B cell (primary cell): ENCODE measurements around the gene CDC26. TPM values are rescaled to one million over a fixed set of nuclear protein-coding genes. Genes with fewer than 3 reads are reported as not detected.

Experiments used
- ATAC-seq: fragments of 200-7000 bp; cut with Tn5 transposase; one replicate; pipeline ENCODE4 v1.10.0; 2021; ENCODE audit warnings: low read depth, mild to moderate bottlenecking, moderate number of reproducible peaks, moderate library complexity
- CTCF ChIA-PET: fragments of 350-600 bp; sonication (Branson Sonifier 250); formaldehyde crosslinking; loops from one replicate; lab custom pipeline; 2021; ENCODE audit warnings: antibody characterized with exemption, inconsistent platforms; lab: Charles Lee
- POLR2A ChIA-PET: fragments of 350-600 bp; sonication (Branson Sonifier 250); formaldehyde crosslinking; loops from one replicate; lab custom pipeline; 2021; ENCODE audit warnings: antibody characterized with exemption; lab: Charles Lee
- DNase-seq: peaks from one replicate; pipeline ENCODE4 v3.0.0; 2013
- H2AFZ ChIP-seq: 2 replicates; pipeline ENCODE4 v1.6.1; 2012; ENCODE audit warnings: mild to moderate bottlenecking, low read depth, low read length; ENCODE audit not compliant: insufficient read depth, poor library complexity, severe bottlenecking
- H3K27ac ChIP-seq, 2 donors: 1 replicate in 1 of 2; 2 replicates in 1 of 2; pipeline ENCODE4 v1.5.1; 2012 to 2013; ENCODE audit warnings: low read length in 2 of 2, mild to moderate bottlenecking in 2 of 2, moderate library complexity in 1 of 2
- H3K27me3 ChIP-seq, 4 experiments: fragments of 200-600 bp in 1 of 4; sonication (generic) in 1 of 4; replicated peaks in 1 of 4; 1 replicate in 2 of 4; 2 replicates in 2 of 4; pipeline versions ENCODE4 v1.6.1 to v1.7.0; 2013 to 2016; ENCODE audit warnings: low read length in 3 of 4, mild to moderate bottlenecking in 2 of 4, mixed read lengths in 1 of 4, moderate library complexity in 1 of 4; ENCODE audit not compliant: insufficient read depth in 4 of 4, control insufficient read depth in 3 of 4; ENCODE audit errors: control extremely low read depth in 1 of 4
- H3K36me3 ChIP-seq, 2 experiments: replicated peaks in 1 of 2; 1 replicate in 1 of 2; 2 replicates in 1 of 2; pipeline versions ENCODE4 v1.6.1 to v1.7.1; 2013; ENCODE audit warnings: low read length in 1 of 2; ENCODE audit not compliant: insufficient read depth in 2 of 2, control insufficient read depth in 1 of 2; ENCODE audit errors: control extremely low read depth in 1 of 2, extremely low read depth in 1 of 2
- H3K4me1 ChIP-seq, 2 donors: fragments of 200-600 bp in 1 of 2; sonication (generic) in 1 of 2; 1 replicate in 1 of 2; 2 replicates in 1 of 2; pipeline versions ENCODE4 v1.5.1 to v1.6.1; 2013 to 2017; ENCODE audit warnings: low read length in 2 of 2; ENCODE audit not compliant: control insufficient read depth in 2 of 2, insufficient read depth in 2 of 2
- H3K4me2 ChIP-seq: replicated peaks from 2 replicates; pipeline ENCODE3; 2012; ENCODE audit warnings: mild to moderate bottlenecking, low read depth, low read length; ENCODE audit not compliant: poor library complexity, severe bottlenecking
- H3K4me3 ChIP-seq, 5 experiments: fragments of 200-600 bp in 1 of 5; sonication (generic) in 1 of 5; 1 replicate in 3 of 5; 2 replicates in 2 of 5; pipeline versions ENCODE4 v1.5.1 to v1.7.0; 2011 to 2016; ENCODE audit warnings: low read length in 4 of 5, mild to moderate bottlenecking in 4 of 5, low read depth in 2 of 5, control low read depth in 1 of 5, moderate library complexity in 1 of 5; ENCODE audit not compliant: insufficient read depth in 1 of 5; ENCODE audit errors: control extremely low read depth in 1 of 5, extremely low read depth in 1 of 5
- H3K79me2 ChIP-seq: fragments of 200-600 bp; sonication (generic); one replicate; pipeline ENCODE4 v1.6.0; 2016; ENCODE audit warnings: low read length; ENCODE audit not compliant: control insufficient read depth, insufficient read depth
- H3K9ac ChIP-seq: fragments of 200-600 bp; sonication (generic); 2 replicates; pipeline ENCODE4 v1.6.1; 2017; ENCODE audit warnings: mild to moderate bottlenecking, low read length, moderate library complexity
- H3K9me3 ChIP-seq, 3 donors: one replicate each; pipeline versions ENCODE4 v1.6.1 to v1.7.1; 2013; ENCODE audit warnings: low read length in 2 of 3; ENCODE audit not compliant: control insufficient read depth in 2 of 3, insufficient read depth in 1 of 3; ENCODE audit errors: control extremely low read depth in 1 of 3
- H4K20me1 ChIP-seq: 2 replicates; pipeline ENCODE4 v1.6.0; 2012; ENCODE audit warnings: mild to moderate bottlenecking, low read length; ENCODE audit not compliant: insufficient read depth, control insufficient read depth, poor library complexity, severe bottlenecking
- H3K27ac Mint-ChIP-seq: one replicate; pipeline ENCODE4 v1.8.0; 2021; ENCODE audit warnings: mixed read lengths
- H3K27me3 Mint-ChIP-seq: one replicate; pipeline ENCODE4 v1.8.0; 2021; ENCODE audit warnings: mixed read lengths
- H3K4me1 Mint-ChIP-seq: one replicate; pipeline ENCODE4 v1.8.0; 2021; ENCODE audit warnings: mixed read lengths
- H3K4me3 Mint-ChIP-seq: one replicate; pipeline ENCODE4 v1.8.0; 2021; ENCODE audit warnings: mixed read lengths
- H3K9me3 Mint-ChIP-seq: one replicate; pipeline ENCODE4 v1.8.0; 2022; ENCODE audit warnings: mixed read lengths; ENCODE audit not compliant: insufficient read depth
- CTCF ChIP-seq: fragments of 200-600 bp; IDR thresholded peaks from one replicate; pipeline ENCODE4 v1.8.0; 2022; ENCODE audit warnings: antibody characterized with exemption, mild to moderate bottlenecking
- EZH2 ChIP-seq: IDR thresholded peaks from 2 replicates; pipeline ENCODE4 v1.6.1; 2012; ENCODE audit warnings: borderline replicate concordance, low read depth, mild to moderate bottlenecking, moderate library complexity, low read length; ENCODE audit not compliant: insufficient read depth, poor library complexity, severe bottlenecking
- WGBS: methylation state at CpG from one replicate; pipeline ENCODE4 v1.1.5; 2013; ENCODE audit warnings: missing lambda C conversion rate; ENCODE audit not compliant: insufficient coverage; 5-methylcytosine and 5-hydroxymethylcytosine counted together
- intact Hi-C: fragments of 100-400 bp; cut with micrococcal nuclease; formaldehyde crosslinking; loops from one replicate; pipeline ENCODE4 v1.10.0; 2022
- polyA plus RNA-seq: library from polyadenylated mRNA; depleted of rRNA; stranded (reverse); fragments of >200 nt; gene quantifications from 2 replicates; pipeline ENCODE4 v1.2.3, GENCODE V29; 2012
- total RNA-seq, 2 donors: library from RNA; stranded (reverse); fragments of 120-200 nt in 1 of 2; gene quantifications; 1 replicate in 1 of 2; 2 replicates in 1 of 2; pipeline versions ENCODE4 v1.2.3 to v1.2.4, GENCODE V29; 2013 to 2022

The CDC26 gene
- total and polyA plus RNA-seq, 2 donors (not counting 1 experiment from before 2014, with no cell fraction given): 14.8 to 32.9 TPM

- no peak for ATAC-seq
- intact Hi-C loops: no loop called here
- CTCF ChIA-PET: no interaction called here
Observed at GRCh38 chr9:113247640-113248039, 27.7 kb downstream of the CDC26 start.

GRCh38 chr9:113246928-113247327 lies 28.4 kb downstream of the CDC26 start:
- DNase-seq: no peak
- Histone ChIP-seq H4K20me1 (no peaks in the 10 kb centered on the region), H3K27me3 (no peaks in the 10 kb centered on the region), H3K4me1 (no peaks in the 10 kb centered on the region), H3K4me2 (no peak overlapping the region), H3K79me2 (no peaks in the 10 kb centered on the region), H3K36me3 (no peaks in the 10 kb centered on the region), H3K4me3 (no peak overlapping the region), H3K27ac (no peak overlapping the region), H3K9ac (no peak overlapping the region), H3K9me3 (peaks cover 0 to 4% (median 0%) of the 10 kb centered on the region in 3 donors), H2AFZ (no peak overlapping the region)
- Mint-ChIP-seq H3K4me3 (no peak overlapping the region), H3K27me3 (no peaks in the 10 kb centered on the region), H3K9me3 (peaks cover 3% of the 10 kb centered on the region), H3K27ac (no peak overlapping the region), H3K4me1 (peaks cover 6% of the 10 kb centered on the region)
- ChIA-PET CTCF (no interaction called here), POLR2A (no interaction called here)
- 80% methylated on average over 1 of the region's 6 CpGs for WGBS
- TF ChIP-seq EZH2: no peak
- no peak for TF ChIP-seq CTCF
- intact Hi-C loops: no loop called here
- no peak for ATAC-seq

More at GRCh38 chr9:113247640-113248039, 27.7 kb downstream of the CDC26 start:
- H3K36me3 ChIP-seq: no peaks in the 10 kb centered on the region
- H3K27ac Mint-ChIP-seq: no peak overlapping the region
- no peak for DNase-seq
- peaks cover 6% of the 10 kb centered on the region for H3K4me1 Mint-ChIP-seq
- H3K4me1 ChIP-seq: no peaks in the 10 kb centered on the region
- H3K4me2 ChIP-seq: no peak overlapping the region
- no peak overlapping the region for H3K4me3 ChIP-seq
- POLR2A ChIA-PET: no interaction called here
- H3K9me3 Mint-ChIP-seq: peaks cover 3% of the 10 kb centered on the region
- no peak overlapping the region for H3K4me3 Mint-ChIP-seq
- no peak overlapping the region for H3K27ac ChIP-seq
- TF ChIP-seq EZH2 (no peak), CTCF (no peak)
- H3K9me3 ChIP-seq: peaks cover 0 to 4% (median 0%) of the 10 kb centered on the region in 3 donors
- no peaks in the 10 kb centered on the region for H3K27me3 Mint-ChIP-seq
- no peaks in the 10 kb centered on the region for H4K20me1 ChIP-seq
- no peaks in the 10 kb centered on the region for H3K27me3 ChIP-seq
- no peaks in the 10 kb centered on the region for H3K79me2 ChIP-seq
- no peak overlapping the region for H3K9ac ChIP-seq
- no peak overlapping the region for H2AFZ ChIP-seq
